BE2C (cell line): ENCODE measurements around the gene DKK3.

Source experiments
- DNase-seq: peaks from one replicate; pipeline ENCODE4 v3.0.0-alpha.2; 2020
- H3K27me3 ChIP-seq: fragments of 250-450 bp; sonication (Bioruptor Pico); 2 replicates; pipeline ENCODE4 v1.5.1; 2020; ENCODE audit warnings: mild to moderate bottlenecking
- H3K36me3 ChIP-seq: fragments of 250-450 bp; sonication (Bioruptor Pico); 2 replicates; pipeline ENCODE4 v1.5.1; 2020; ENCODE audit warnings: mild to moderate bottlenecking
- H3K4me1 ChIP-seq: fragments of 250-450 bp; sonication (Bioruptor Pico); 2 replicates; pipeline ENCODE4 v1.5.1; 2020
- H3K4me3 ChIP-seq: 2 replicates; pipeline ENCODE4 v1.5.1; 2011; ENCODE audit warnings: low read depth, low read length
- H3K9me3 ChIP-seq: fragments of 250-450 bp; sonication (Bioruptor Pico); 2 replicates; pipeline ENCODE4 v1.5.1; 2020
- TF ChIP-seq, protein P1 (sequence below): IDR thresholded peaks from 2 replicates; pipeline ENCODE4 v1.5.1; 2012; ENCODE audit warnings: mild to moderate bottlenecking, low read depth, low read length

The DKK3 gene

DNA sequence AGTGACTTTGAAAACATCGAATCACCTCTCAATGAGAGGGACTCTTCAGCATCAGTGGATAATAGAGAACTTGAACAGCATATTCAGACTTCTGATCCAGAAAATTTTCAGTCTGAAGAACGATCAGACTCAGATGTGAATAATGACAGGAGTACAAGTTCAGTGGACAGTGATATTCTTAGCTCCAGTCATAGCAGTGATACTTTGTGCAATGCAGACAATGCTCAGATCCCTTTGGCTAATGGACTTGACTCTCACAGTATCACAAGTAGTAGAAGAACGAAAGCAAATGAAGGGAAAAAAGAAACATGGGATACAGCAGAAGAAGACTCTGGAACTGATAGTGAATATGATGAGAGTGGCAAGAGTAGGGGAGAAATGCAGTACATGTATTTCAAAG lies 65.8 kb downstream of the DKK3 start:
- TF ChIP-seq, protein P1, sequence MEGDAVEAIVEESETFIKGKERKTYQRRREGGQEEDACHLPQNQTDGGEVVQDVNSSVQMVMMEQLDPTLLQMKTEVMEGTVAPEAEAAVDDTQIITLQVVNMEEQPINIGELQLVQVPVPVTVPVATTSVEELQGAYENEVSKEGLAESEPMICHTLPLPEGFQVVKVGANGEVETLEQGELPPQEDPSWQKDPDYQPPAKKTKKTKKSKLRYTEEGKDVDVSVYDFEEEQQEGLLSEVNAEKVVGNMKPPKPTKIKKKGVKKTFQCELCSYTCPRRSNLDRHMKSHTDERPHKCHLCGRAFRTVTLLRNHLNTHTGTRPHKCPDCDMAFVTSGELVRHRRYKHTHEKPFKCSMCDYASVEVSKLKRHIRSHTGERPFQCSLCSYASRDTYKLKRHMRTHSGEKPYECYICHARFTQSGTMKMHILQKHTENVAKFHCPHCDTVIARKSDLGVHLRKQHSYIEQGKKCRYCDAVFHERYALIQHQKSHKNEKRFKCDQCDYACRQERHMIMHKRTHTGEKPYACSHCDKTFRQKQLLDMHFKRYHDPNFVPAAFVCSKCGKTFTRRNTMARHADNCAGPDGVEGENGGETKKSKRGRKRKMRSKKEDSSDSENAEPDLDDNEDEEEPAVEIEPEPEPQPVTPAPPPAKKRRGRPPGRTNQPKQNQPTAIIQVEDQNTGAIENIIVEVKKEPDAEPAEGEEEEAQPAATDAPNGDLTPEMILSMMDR = no peak
- Histone ChIP-seq H3K9me3 (no peaks in the 10 kb centered on the region), H3K36me3 (no peaks in the 10 kb centered on the region; the same call in 1 of the 2 replicates), H3K4me3 (no peak overlapping the region), H3K4me1 (peaks cover 8% of the 10 kb centered on the region; the same call in 1 of the 2 replicates), H3K27me3 (no peaks in the 10 kb centered on the region)
- no peak for DNase-seq

DNA sequence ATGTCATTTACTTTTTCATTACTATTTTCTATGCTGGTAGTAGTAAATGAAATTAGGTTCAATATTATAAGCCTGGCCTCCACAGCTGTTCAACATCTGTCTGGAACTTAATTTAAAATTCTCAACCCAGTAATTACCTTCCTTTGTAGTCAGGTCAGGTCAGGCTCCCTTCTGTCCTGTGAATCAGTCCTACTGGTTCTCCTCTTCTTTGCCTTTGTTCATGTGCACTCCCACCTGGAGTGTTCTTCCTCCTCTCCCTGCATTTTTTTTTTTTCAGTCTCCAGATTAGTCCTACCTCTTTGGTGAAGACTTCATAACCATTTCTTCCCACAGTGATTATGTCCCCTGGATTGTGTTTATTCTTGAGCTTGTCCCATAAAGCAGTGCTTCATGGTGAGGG lies 67.9 kb downstream of the DKK3 start:
- TF ChIP-seq, protein P1 = no peak
- H3K4me1 ChIP-seq = no peaks in the 10 kb centered on the region
- no peaks in the 10 kb centered on the region; the same call in 1 of the 2 replicates for H3K36me3 ChIP-seq
- no peak for DNase-seq
- no peaks in the 10 kb centered on the region for H3K27me3 ChIP-seq
- H3K4me3 ChIP-seq = no peak overlapping the region
- H3K9me3 ChIP-seq = no peaks in the 10 kb centered on the region

DNA sequence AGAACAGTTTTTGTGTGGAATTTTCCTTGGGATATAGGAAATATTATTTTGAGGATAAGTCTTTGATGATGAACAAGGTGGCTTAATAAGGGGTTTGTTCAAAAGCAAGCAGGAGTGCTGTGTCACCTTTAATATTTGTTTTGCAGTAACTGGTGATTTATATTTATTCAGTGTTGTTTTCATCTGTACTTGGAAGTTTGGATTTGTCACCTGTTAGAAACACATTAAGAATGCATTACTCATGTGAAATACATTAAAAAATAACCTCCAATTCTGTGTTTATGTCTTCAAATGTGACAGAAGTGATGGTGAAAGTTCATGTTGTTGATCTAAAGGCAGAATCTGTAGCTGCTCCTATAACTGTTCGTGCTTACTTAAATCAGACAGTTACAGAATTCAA lies 70.5 kb downstream of the DKK3 start:
- TF ChIP-seq, protein P1 = no peak
- no peaks in the 10 kb centered on the region for H3K36me3 ChIP-seq
- no peaks in the 10 kb centered on the region for H3K27me3 ChIP-seq
- no peaks in the 10 kb centered on the region for H3K9me3 ChIP-seq
- no peaks in the 10 kb centered on the region for H3K4me1 ChIP-seq
- no peak for DNase-seq
- no peak overlapping the region for H3K4me3 ChIP-seq

DNA sequence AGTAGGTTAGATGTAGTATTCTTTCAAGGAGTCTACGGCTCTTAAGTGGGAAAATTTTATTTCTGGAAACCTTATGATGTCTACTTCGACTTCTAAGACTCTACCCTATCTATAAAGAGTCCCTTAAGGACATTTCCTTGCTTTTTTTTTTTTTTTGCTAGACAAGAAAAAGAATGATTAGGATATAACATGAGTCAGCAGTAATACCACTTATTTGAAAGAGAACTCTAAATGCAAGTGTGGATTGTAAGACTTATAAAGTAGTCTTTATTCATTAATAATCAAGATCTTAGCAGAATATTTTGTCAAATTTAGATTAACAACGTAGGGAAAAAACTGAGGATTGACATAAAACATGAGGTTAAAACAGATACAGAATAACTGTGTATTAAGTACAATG lies 71.0 kb downstream of the DKK3 start:
- H3K36me3 ChIP-seq = no peaks in the 10 kb centered on the region
- DNase-seq = no peak
- H3K4me3 ChIP-seq = no peak overlapping the region
- H3K4me1 ChIP-seq = no peaks in the 10 kb centered on the region
- no peaks in the 10 kb centered on the region for H3K27me3 ChIP-seq
- TF ChIP-seq, protein P1 = no peak
- no peaks in the 10 kb centered on the region for H3K9me3 ChIP-seq

DNA sequence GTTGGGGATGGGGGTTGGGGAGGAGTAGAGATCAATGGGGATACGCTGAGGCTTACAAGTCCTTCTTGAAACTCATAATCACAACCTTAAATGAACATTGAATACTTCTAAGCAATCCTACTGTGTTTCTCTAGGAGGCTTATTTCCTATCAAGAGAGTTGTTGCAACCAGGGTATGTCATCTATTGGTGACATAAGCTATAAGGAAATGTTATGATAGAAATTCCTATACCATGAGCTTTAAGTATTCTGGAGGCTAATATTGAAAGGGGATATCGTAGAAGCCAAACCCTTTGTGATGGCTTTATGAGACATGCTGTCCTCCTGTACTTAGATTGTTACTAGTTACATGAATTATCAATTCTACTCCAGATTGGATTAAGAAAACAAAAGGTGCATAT lies 72.9 kb downstream of the DKK3 start:
- TF ChIP-seq, protein P1 = no peak
- Histone ChIP-seq H3K4me3 (no peak overlapping the region), H3K4me1 (no peaks in the 10 kb centered on the region), H3K36me3 (no peaks in the 10 kb centered on the region), H3K9me3 (no peaks in the 10 kb centered on the region), H3K27me3 (no peaks in the 10 kb centered on the region)
- no peak for DNase-seq

DNA sequence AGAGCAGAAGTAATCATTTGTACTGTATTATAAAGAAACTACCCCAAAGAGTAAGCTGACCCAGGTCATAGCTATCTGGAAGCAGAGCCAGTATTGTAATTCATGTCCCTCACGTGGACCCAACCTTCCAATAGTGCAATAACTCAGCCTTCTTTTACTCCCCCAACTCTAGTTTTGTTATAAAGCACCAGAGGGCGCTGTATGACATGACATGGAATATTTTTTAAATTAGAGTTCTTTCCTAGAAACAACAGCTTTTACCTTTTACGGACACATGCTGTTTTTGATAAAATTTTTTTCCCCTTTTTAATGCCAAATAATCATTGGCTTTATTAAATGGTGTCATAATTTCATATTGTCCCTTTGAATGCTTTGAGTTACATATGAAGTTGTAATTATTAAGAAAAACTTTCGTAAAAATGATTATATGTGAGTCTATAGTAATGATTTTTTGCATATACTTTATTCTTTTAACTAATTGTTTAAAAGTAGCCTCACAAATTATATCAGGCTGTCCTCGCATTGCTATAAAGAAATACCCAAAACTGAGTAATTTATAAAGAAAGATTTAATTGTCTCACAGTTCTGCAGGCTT lies 76.9 kb downstream of the DKK3 start:
- no peaks in the 10 kb centered on the region for H3K36me3 ChIP-seq
- peak; percentile 16 for DNase-seq

More for the DNA sequence above, 76.9 kb downstream of the DKK3 start:
- H3K4me1 ChIP-seq = no peaks in the 10 kb centered on the region
- no peak overlapping the region for H3K4me3 ChIP-seq
- no peaks in the 10 kb centered on the region for H3K9me3 ChIP-seq
- TF ChIP-seq, protein P1 = peak; percentile 53
- H3K27me3 ChIP-seq = no peaks in the 10 kb centered on the region
